ENCODE measurements around the gene RAB8B.
A peak's percentile ranks its signal among the peaks of the same experiment; 100 is the strongest.

The RAB8B gene

GRCh38 chr15:63276342-63277037 lies 87.1 kb downstream of the RAB8B start:
- DNase-seq (ENCODE audit: low spot score), result no peak

GRCh38 chr15:63277038-63277892 lies 87.9 kb downstream of the RAB8B start, which contains the start of gene APH1B:
APH1B (plus strand) TSS chr15:63277605; CDS start chr15:63277624, 19 bp downstream.
- DNase-seq (ENCODE audit: low spot score), result peak; percentile 88

GRCh38 chr15:63277893-63278456 lies 88.6 kb downstream of the RAB8B start:
- peak; percentile 16 for DNase-seq (ENCODE audit: low spot score)

- DNase-seq (ENCODE audit: low spot score), result no peak
Measured at GRCh38 chr15:63283126-63283525, 93.7 kb downstream of the RAB8B start.

- DNase-seq (ENCODE audit: low spot score), result no peak
Measured at GRCh38 chr15:63284335-63284734, 94.9 kb downstream of the RAB8B start.

- DNase-seq (ENCODE audit: low spot score), result no peak
Measured at GRCh38 chr15:63287109-63287508, 97.7 kb downstream of the RAB8B start.

GRCh38 chr15:63288342-63288741 lies 98.9 kb downstream of the RAB8B start:
- peak; percentile 23 for DNase-seq (ENCODE audit: low spot score)

GRCh38 chr15:63288778-63289378 lies 99.5 kb downstream of the RAB8B start:
- DNase-seq (ENCODE audit: low spot score), result peak; percentile 64

GRCh38 chr15:63291507-63291906 lies 102.1 kb downstream of the RAB8B start:
- DNase-seq (ENCODE audit: low spot score), result no peak

GRCh38 chr15:63292241-63292640 lies 102.8 kb downstream of the RAB8B start:
- no peak for DNase-seq (ENCODE audit: low spot score)

GRCh38 chr15:63292771-63293170 lies 103.4 kb downstream of the RAB8B start:
- no peak for DNase-seq (ENCODE audit: low spot score)

GRCh38 chr15:63294359-63294758 lies 105.0 kb downstream of the RAB8B start:
- no peak for DNase-seq (ENCODE audit: low spot score)

- DNase-seq (ENCODE audit: low spot score), result no peak
Measured at GRCh38 chr15:63295341-63295740, 105.9 kb downstream of the RAB8B start.

GRCh38 chr15:63296195-63296594 lies 106.8 kb downstream of the RAB8B start:
- no peak for DNase-seq (ENCODE audit: low spot score)

- DNase-seq (ENCODE audit: low spot score), result no peak
Measured at GRCh38 chr15:63299943-63300575, 110.7 kb downstream of the RAB8B start.

- DNase-seq (ENCODE audit: low spot score), result no peak
Measured at GRCh38 chr15:63301088-63301487, 111.7 kb downstream of the RAB8B start.

GRCh38 chr15:63305260-63305659 lies 115.9 kb downstream of the RAB8B start:
- DNase-seq (ENCODE audit: low spot score), result no peak

GRCh38 chr15:63306492-63307073 lies 117.2 kb downstream of the RAB8B start:
- no peak for DNase-seq (ENCODE audit: low spot score)

- no peak for DNase-seq (ENCODE audit: low spot score)
Measured at GRCh38 chr15:63308491-63308890, 119.1 kb downstream of the RAB8B start.

GRCh38 chr15:63308947-63309346 lies 119.5 kb downstream of the RAB8B start:
- DNase-seq (ENCODE audit: low spot score), result no peak

- no peak for DNase-seq (ENCODE audit: low spot score)
Measured at GRCh38 chr15:63310646-63311045, 121.2 kb downstream of the RAB8B start.

GRCh38 chr15:63312286-63312685 lies 122.9 kb downstream of the RAB8B start:
- no peak for DNase-seq (ENCODE audit: low spot score)
